Activated gamma-delta T cell treated with anti-CD3 and anti-CD28 coated beads, Interleukin-2, amount 50 U/mL, for 16 hours (primary cell): ENCODE results near the gene ARL15.

ENCODE experiments used
- DNase-seq: peaks from one replicate; pipeline ENCODE4 v3.0.0-alpha.2; 2020; ENCODE audit warnings: low read depth

Gene ARL15

DNA sequence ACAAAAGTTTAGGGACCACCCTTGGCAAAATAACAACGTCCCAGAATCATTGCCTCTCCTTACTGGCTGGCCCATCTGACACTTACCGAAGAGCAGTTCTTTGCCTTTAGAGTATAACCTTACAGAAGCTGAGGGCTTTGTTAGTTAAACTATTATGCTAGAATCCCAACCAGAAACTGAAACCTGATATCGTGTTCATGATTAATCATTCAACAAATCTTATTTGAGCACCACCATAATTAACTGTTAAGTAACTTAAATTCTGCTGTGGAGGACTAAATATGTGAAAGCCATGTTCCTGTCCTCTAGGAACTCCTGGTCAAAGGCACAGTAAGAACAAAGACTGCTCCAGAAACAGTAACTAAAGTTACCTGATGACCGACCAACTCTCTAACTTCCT is 104.9 kb downstream of the ARL15 start:
- no peak for DNase-seq

DNA sequence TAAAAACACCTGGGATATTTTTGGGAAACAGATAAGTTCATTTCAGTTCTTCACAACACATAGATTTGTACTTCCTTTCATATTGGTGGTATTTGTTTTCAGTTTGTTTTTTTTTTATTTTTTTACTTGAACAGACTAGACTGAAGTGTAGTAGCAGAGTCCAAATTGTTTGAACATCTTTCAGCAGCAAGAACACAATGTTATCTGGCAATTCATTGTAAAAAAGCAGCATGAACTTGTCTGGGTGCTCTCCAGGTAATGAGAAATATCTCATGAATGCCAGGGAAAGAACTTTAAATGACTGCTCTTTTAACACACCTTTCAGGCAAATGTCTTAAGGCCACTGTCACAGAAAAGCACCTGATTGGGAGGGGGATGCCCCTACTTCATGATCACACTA is 113.4 kb downstream of the ARL15 start:
- DNase-seq, result no peak

DNA sequence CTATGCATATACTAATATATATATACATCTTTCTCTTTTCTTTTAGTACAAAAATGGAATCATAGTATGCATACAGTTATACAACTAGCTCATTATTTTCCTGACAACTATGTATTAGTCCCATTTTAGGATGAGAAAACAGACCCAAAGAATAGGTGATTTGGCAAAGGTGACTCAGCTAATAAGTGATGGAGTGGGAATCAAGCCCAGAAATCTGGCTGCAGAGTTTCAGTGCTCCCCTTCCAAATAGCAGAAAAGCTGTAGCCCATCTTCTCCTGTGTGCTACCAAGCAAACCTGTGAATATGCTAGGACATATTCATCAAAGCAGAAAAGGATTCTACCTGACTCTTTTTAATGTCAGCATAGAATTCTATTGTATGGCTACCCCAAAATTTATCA is 114.7 kb downstream of the ARL15 start:
- no peak for DNase-seq

DNA sequence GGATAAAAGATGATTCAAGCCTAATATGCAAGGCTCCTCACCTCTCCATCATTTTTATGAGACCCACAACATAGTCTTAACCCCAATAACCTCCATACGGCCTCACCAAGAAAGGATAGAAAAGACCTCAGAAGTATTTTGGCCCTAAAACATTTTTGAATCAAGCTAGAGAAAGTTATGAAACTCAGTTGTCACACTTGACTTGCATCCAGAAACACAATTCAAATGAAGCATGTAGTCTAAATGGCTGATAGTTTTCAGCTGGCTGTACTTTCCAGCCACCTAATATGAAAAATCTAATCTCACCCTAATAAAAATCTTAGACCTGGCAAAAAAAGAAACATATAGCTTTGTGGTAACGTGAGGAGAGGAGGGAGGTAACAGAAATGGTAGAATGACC is 116.1 kb downstream of the ARL15 start:
- DNase-seq, result no peak

DNA sequence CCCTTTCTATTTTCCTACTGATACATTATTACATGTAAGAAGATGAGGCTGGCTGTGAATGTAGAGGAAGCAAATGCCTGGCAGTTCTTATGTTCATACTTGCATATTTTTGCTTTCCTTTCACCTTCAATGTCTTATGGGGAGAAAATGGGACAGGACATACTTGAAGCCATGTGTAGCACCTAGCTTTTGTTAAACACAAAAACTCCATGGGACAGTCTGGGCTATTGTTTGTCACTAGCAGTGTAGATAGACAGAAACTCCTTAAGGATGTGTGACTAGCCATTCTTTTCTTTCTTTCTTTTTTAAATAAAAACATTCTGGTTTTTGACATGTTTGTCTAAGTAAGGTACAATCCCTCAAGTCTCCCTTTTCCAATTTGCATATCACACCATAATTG is 122.7 kb downstream of the ARL15 start:
- no peak for DNase-seq

DNA sequence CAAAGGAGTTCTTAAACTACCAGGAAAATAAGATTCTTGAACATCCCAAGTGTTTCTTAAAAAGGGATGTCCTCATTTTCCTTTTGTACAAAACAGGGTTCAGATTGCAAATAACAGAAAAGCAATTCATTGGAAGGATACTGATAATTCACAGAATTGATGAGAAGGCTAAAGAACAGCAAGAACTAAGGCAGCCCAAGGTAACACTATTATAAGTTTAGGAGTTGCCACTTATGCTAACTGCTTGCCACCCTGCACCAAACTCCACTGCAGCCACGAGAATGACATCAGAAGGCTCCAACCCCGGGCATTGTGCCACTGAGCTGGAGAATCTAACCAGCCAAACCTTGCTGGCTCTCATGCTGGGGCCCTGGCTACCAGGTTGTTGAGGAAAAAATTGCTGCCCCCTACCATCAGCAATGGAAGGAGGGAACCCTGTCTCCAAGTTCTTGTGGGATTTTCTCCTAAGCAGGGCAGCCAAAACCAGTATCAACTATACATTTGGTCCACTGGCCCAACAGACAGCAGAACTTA is 123.4 kb downstream of the ARL15 start:
- no peak for DNase-seq

DNA sequence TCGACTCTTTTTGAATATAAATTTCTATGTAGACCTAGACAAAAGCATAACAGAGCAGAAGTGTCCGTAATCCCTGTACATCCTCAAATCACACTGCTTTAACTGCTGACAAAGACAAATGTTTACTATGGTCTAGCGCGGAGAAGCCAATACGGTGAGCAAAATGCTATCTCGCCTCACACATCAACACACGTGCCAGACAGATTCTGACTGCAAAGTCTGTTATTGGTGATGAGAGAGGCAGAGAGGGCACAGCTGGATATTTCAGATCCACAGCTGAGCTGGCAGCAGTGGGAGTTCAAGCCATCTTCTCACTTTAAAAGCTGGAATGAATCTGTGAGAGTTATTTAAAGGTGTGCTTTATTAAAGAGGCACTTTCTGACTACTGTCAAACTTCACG is 124.3 kb downstream of the ARL15 start:
- no peak for DNase-seq

DNA sequence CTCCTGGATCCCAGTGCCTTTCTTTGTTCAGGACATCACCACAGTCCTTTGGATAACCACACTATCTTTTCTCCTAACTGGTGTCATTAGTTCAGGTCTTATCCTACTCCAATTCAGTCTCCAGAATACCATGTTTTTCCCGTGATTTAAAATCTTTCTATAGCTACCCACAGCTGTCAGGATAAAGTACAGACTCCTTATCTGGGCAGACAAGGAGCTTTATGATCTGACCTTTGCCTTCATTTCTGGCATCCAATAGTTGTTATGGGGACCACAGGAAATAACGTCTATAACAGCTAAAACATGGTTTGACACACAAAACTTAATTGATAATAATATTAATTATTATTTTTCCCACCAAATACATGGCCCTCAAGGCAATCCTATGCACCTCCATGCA is 125.6 kb downstream of the ARL15 start:
- no peak for DNase-seq

DNA sequence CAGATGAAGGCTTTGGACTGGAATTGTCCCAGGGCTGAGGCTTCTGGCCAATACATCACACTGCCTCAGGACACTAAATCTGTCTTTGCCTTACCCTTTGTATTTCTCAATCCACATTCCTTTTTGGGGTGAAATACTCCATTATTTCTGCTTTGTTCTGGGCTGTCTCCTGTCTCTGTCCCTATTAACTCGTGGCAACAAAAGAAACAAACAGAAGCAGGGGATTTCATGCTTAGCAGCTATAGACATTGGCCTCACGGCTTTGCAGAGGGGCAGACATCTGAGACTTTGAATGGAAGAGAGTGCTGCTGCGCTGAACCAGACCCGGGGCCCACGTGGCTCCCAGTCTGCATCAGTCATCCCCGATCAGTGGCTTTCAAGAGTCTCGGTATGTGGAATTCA is 129.7 kb downstream of the ARL15 start:
- DNase-seq, result no peak

DNA sequence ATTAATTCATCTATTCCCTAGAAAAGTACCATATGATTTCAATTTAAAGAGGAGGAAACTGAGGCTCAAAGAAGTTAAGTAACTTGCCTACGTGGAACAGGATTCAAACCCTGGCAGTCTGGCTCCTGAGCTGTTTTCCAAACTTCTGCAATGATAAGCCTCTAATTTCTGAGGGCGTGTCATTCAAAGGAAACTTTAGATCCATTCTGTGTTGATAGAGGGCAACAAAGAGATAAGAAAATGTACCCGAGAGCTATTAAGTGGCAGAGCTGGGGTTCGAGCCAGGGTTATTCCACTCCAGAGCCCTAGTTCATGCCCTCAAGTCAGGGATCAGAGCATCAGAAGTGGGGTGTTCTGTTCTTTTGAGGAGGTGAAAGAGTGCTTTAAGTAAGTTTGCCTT is 131.4 kb downstream of the ARL15 start:
- no peak for DNase-seq

DNA sequence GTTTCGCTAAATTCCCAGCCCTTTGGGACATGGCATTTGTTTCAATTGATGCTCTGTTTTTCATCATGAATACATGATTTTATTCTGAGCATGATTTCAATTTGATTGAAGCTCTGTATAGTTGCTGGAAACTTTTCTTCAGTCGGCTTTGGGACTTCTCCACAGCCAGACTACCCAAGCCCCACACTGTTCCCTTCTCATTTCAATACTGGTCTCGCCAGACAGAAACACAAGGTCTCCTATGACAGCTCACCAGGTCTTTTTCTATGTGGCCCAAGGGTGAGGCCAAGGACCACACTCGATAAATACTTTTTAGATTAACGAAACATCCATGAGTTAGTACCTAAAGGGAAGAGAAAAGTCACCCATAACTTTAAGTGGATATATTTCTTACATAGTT is 132.2 kb downstream of the ARL15 start:
- no peak for DNase-seq

DNA sequence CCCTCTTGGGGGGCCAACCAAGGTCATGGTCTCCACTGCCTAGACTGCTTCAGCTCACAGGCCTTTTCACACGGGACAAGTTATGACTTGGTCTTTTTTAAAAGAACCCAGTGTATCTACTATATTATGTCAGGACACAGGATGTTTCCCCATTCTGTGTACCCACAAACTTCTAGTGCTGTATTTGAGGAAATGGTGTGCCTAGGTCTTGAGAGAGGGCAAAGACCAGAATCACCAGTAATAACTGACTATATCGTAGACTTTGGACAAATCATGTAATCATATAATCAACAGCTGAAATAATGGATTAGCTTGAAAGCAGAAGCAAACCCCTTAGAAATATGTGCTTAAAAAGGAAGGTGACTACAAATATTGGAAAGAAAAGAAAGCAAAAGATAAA is 133.3 kb downstream of the ARL15 start:
- no peak for DNase-seq

DNA sequence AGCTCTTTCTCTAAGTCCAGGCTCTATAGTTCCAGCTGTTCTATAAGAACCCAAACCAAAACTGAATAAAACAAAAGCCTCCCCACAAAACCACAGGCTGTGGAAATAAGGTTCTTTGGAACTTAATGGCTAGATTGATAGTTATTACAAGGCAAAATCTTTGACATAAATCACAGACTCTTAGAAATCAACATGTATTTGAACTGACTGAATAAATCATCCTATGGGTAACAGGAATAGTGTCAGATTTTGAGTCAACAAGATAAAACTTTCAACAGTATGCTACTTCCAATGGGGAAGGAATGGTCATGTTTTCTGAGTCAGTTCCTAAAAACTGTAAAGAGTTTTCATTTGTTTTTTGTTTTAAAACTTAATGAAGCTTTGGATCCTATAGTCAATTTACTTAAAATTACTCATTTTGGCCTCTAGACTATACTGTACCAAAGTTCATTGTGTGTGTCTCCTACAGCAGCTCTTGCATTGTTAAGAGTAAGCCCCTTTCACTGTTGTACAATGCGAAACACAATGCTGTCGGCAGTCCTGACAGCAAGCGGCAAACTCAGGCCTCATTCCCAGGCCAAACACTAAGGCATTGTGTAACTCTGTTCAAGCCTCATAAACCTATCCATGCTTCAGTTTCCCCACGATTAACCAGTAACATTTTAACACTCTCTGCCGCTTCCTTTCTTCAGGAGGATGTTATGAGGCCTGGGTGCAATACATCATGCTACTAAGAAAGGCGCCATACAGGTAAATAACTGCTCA is 134.1 kb downstream of the ARL15 start:
- DNase-seq, result no peak

DNA sequence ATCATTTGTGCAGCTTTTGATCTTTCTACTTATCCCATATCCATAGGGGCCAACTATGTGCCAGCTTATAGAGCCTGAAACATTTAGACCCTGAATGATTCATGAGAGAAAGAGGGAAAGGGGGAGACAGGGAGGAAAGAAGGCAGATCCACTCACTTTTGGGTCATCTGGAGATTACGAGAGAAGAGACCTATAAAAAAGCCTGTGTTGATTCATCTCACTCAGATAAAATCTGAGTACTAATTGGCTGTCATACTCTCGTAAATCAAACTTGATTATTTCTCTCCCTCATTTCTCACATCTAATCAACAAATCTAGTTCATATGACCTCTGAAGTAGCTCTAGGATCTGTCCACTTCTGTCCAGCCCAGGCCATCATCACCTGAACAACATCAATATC is 137.1 kb downstream of the ARL15 start:
- DNase-seq, result no peak

DNA sequence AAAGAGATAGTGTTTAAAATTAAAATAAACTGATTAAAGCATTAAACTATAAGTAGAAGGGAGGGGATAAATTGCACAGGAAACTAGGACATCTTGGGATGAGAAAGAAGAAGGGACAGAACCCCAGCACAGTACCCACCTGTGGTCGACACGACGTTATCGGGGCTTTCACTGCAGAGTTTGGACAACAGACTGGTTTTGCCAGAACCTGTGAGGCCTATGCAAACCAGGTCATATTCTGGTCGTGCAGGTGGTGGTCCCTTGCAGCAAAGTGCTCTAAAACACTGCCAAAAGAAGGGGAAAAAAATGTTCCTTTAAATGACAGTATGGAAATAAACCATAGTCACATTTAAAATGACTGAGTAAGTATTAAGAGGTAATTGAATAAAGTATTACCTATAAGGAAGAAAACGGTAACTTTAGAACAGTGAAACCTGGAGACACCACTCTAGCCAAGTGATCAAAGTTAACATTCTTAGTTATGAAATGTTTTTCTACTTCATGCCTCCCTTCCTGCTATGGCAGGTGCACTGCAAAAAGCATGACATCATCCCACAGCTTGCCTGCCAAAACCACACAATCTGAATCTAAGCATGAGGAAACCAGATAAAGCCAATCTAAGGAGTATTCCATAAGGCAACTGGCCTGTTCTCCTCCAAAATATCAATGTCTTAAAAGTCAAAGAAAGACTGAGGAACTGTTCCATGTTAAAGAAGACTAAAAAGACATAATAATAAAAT is 138.6 kb downstream of the ARL15 start:
- DNase-seq, result no peak

DNA sequence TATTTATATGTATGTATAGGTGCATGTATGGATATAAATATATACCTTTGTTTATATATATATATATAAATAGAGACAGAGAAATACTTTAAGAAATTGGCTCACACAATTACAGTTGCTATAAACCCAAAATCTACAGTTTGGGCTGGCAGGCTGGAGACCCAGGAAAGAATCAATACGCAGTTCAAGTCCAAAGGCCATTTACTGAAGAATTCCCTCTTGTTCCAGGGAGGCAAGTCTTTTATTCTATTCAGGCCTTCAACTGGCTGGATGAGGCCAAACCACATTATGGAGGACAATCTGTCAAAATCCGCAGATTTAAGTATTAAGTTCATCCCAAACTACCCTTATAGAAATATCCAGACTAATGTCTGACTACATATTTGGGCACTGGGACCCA is 144.7 kb downstream of the ARL15 start:
- DNase-seq, result no peak

DNA sequence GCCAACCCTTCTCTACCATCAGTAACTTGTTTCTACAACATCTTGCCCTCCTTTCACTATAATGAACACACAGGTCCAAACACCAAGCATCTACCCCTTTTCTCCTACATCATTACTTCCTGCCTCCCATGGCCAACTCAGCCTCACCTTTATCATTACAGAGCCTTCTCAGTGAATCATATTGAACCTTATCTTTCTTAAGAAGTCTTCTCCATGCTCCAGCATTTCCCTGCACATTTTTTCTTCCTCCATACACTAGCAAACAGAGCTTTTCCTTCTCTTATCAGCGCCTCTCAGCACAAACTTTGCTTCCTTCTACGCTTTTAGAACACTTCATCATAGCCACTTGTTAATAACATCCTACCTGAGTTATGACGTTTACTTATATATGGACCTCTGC is 148.2 kb downstream of the ARL15 start:
- DNase-seq, result no peak

DNA sequence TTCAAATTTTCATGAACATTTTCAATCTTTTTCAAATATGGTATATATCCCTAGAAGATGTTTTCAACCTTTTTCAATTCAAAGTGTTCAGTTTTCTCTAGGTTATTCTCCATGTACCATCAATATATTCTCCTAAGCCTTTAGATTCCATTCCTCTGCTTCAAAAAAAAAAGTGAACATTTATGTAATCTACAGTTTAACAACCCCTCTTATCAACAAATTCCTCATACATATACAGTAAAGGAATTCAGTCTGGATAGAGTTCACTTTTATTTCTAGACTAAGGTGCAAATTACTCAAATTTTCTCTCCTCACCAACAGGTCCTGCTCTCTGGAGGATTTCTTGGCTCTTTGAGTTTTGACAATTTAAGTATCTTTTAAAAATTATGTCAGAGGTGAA is 150.0 kb downstream of the ARL15 start:
- no peak for DNase-seq

DNA sequence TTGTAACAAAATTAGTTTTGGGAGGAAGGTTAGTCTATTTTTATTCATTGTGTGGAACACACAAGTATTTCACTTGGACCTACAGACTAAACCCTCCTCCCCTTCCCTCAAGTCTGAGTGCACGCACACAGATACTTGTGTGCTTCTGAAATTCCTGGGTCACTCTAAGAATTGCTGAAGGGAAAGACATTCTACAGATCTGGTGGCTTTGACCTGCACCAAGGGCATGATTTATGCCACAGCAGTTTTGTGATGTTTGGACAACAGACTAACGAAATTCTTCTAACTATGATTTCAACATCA is 150.5 kb downstream of the ARL15 start:
- no peak for DNase-seq

DNA sequence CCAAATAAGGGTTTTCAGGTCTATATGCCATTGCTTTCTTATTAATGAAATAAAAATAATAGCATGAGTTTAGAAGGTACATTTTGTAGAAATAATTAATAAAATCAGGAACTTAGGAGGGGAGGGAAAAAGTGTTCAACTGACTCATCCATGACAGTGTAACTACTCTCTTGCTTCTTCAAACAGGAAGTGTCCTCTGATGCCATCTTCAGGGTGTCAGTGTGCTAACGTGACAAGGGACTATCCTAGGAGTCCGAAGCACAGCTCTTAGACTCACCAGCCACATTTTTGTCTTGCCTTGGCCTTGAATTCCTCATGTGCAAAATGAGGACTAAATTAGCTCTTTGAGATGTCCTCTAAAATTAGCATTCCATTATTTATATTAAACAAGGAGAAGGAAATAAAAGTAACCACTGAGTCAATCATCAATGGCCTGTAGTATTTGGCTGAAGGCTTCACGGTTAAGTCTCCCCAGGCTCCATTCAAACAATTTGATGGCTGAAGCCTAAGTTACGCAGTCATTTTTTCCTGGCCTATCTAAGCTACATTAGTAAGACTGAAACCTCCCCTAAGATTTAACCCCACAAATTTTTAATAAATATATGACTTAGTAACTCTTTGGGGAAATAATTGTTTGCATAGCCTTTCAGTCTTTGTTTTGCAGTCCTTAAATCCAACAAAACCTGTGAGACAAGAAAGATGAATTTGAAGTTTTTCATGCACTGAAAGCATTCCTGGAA is 151.1 kb downstream of the ARL15 start:
- DNase-seq, result no peak

DNA sequence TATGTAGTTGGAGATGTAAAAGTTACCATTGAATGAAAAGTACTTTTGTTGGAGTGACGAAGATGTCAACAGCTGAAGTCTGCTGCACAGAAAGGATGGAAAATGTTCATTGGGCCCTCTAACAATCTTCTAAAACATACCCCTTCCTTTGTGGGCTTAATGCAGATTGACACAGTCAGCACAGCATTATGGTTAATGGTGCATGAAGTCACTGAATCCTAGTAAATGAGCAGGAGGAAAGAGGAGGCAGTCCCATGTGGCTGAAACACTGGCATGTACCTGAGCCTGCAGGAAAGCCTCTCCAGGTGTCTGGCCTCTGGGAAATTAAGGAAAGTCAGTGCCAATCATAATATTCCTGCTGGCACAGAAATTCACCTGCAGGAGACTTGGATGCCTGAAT is 153.8 kb downstream of the ARL15 start:
- DNase-seq, result no peak

DNA sequence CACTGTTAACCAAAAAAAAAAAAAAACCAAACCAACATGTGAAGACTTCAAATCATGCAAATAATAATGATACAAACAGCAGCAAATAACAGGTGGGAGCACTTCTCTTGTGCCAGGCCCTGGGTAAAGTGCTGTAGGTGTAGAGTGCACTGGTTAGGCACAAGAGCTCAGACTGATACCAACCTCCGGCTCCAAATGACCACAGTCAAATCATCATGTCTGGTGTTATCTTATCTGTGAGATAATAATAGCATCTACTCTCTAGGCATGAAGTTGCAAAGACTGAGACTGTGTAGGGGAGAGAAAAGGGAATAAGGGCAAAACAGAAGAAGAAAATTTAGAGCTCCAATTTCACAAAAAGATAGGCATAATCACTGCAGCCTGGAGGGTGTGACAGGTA is 159.5 kb downstream of the ARL15 start:
- DNase-seq, result no peak

DNA sequence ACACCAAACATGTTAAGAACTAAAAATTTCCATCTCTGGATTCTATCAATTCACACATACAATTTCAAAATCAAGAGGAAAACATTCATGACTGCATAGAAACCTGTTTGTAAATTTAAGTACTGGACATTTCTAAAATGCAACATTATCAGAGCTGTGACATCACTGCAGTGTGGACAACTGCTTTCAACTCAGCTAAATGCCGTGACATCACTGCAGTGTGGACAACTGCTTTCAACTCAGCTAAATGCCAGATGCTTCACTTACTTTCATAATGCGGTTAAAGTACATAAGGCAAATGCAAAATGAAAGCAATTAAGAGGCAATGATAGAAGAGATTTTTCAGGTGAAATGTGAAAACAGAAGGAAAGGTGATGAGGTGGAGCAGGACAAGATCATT is 161.5 kb downstream of the ARL15 start:
- DNase-seq, result no peak
